NCI-H2196 (cell line): ENCODE results near the gene PDE11A.
A peak's percentile ranks its signal among the peaks of the same experiment; 100 is the strongest.
"Not testable (repeated sequence)": the region's sequence is repeated elsewhere in the genome, so short reads cannot be mapped to it uniquely, and the experiment has no call there.

Experiments
- DNase-seq: peaks from one replicate; lab custom pipeline; 2025; ENCODE audit not compliant: unreplicated experiment; lab: John Stamatoyannopoulos, UW

Gene PDE11A

GRCh38 chr2:178072383-178073301, at the start of gene PDE11A:
Gene PDE11A (minus strand): TSS chr2:178072777. CDS start chr2:178072437, 340 bp downstream.
- DNase-seq = peak; percentile 54

GRCh38 chr2:178119179-178119922, 46.8 kb upstream of the PDE11A start:
- no peak for DNase-seq

- no peak for DNase-seq
These were observed 45.1 kb upstream of the PDE11A start for GRCh38 chr2:178117725-178118124.

- DNase-seq = no peak
These were observed 42.7 kb upstream of the PDE11A start for GRCh38 chr2:178115271-178115670.

DNA sequence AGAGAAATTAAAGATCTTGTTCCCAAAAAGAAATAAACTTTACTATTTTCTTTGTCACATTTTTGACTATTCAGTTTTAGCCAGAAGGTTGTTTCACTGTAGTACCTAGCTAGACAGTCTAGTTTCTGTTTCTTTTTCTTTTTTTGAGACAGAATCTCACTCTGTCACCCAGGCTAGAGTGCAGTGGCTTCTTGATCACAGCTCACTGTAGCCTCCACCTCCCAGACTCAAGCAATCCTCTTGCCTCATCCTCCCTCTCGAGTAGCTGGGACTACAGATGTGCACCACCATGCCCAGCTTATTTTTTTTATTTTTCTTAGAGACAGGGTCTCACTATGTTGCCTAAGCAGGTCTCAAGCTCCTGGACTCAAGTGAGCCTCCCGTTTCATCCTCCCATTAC, 41.9 kb upstream of the PDE11A start:
- DNase-seq = no peak

DNA sequence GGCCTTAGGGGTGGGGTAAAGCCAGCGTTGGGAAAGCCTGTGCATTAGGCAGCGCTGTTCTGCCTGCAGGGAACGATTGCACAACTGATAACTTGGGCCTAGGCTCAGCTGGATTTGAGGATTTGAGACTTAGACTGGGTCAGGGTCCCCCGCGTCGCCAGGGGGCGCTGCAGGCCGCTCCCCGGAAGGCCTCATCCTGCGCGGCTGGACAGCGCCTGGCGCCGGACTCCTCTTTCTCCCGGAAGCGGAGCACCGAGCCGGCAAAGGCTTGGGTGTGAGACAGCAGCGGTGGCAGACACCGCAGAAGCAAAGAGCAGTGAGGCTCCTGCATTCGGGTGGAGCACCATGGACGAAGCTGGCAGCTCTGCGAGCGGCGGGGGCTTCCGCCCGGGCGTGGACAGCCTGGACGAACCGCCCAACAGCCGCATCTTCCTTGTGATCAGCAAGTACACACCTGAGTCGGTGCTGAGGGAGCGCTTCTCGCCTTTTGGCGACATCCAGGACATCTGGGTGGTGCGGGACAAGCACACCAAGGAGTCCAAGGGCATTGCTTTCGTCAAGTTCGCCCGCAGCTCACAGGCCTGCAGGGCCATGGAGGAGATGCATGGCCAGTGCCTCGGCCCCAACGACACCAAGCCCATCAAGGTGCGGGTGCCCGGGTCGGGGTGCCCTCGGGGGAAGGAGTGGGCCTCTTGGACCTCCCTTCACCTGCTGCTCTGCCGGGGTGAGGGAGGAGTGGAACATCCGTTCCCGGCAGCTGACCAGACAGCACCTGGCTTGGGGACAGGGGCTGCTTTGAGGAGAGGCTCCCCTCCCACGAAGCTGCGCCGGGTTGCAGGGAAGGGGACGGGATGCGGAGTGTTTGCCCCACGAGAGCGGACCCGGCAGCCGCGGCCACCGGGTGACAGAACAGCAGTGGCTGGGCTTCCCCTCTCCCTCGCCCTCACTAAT, 39.9 kb upstream of the PDE11A start, which contains the start of gene RBM45:
Gene RBM45, plus strand, starts transcription at position 236 of the 951 bp plus-strand sequence. Its CDS starts 110 bp downstream, at position 346.
- DNase-seq = peak; percentile 93

- no peak for DNase-seq
These were observed 39.2 kb upstream of the PDE11A start for GRCh38 chr2:178111743-178112142.

DNA sequence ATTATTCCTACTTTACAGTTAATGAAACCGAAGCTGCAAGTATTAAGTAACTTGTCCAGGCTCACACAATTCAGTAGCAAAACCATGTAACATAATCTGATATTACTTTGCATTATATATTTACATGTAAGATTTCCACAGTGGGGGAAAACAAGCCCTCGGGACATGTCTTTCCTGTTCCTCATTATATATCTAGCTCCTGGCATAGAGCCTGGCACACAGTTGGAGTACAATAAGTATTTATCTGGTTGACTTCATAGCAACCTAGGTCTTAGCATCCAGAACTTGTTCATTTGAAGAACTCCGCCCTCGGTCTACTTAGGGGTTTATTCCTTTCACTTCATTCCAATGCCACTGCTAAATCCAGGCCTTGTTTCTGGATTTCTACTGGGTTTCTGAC, 38.1 kb upstream of the PDE11A start:
- DNase-seq = no peak

DNA sequence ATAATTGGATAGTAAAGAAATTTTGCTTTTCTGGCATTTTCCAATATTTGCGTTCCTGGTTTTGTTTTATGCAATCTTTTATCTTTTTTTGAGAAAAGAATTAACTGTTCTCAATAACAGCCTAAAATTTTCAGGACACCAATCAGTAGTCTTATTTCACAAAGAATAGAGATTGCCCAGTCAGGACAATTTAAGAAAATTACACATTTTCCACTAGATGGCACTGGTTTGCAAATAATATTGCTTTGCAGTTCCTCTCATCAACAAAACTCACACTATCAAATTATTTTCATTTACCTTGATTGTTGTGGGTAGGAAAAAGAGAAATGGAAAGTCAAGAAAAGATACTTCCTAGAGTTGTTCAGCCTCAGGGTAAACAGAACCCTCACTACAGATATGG, 37.2 kb upstream of the PDE11A start:
- peak; percentile 65 for DNase-seq

DNA sequence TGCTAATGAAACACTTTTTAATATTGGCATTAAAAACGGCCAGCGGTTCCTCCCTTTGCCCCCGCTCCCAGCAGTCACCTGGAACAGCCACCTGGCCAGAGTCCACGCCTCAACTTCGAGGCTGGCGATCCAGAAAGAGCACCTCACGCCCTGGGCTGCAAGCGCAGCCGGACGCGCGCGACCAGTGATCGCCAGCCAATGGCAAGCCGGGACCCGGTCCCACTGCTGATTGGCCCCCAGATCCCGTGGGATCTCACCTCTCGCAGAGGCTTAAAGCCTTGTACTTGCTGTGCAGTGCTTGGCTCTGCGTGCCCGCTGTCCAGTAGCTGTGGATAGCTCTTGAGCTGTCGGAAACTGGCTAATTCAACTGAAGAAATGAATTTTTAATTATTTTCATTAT, 35.6 kb upstream of the PDE11A start:
- DNase-seq = no peak

GRCh38 chr2:178106053-178106452, 33.5 kb upstream of the PDE11A start:
- DNase-seq = no peak

DNA sequence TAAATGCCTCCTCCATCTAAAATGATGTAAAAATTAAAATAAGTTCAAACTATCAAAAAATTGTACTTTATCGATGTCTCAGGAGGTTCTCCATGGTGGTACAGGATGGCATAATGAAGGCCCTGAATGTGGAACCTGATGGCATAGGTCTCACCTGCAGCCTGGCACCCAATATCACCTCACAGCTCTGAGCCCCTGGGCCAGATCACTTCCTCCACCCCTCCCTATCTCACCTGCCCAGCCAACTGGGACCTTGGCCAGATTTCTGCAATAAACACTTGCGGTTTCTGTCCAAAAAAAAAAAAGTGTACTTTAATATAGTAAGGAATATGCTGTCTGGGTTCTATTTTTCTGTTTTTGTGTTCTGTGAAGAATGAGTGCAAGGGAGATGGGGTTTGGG, 33.0 kb upstream of the PDE11A start:
- no peak for DNase-seq

GRCh38 chr2:178101321-178102079, 28.9 kb upstream of the PDE11A start:
- no peak for DNase-seq

DNA sequence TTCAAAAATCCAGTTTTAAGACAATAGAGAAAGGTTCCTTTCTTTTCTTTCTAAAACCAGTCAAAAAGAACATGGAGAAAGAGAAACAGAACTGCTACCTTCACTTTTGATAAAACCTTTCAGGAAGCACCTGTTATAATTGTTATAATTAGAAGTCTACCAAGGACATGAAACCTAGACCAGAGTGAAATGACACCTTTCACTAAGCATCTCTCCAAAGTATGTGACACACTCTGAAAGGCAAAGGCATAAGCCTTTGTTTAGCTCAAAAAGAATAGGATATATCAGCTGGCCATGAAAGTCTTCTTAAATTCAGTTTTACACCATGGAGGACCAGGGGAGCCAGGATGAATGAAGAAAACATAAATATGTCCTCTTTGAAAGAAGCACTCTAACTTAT, 20.9 kb upstream of the PDE11A start:
- DNase-seq = no peak

- DNase-seq = no peak
These were observed 16.2 kb upstream of the PDE11A start for GRCh38 chr2:178088774-178089270.

DNA sequence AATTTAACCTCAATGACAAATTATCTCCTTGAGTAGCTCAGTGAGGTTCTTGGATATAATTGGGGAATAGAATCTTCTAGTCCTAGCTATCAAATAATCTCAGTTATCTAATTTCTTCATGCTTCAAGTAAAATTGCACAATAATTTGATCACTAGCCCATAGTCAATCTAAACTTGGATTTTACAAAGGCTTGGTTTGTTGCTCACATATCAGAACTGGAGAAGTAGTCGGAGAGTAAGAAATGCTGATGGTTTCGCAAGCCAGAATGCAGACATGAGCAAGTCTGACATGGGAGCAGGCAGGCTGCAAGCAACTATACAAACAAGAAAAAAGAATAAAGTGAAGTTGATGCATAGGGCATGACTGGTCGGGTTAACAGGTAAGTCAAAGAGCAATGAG, 11.7 kb upstream of the PDE11A start:
- no peak for DNase-seq

GRCh38 chr2:178082408-178083045, 9.9 kb upstream of the PDE11A start:
- no peak for DNase-seq

DNA sequence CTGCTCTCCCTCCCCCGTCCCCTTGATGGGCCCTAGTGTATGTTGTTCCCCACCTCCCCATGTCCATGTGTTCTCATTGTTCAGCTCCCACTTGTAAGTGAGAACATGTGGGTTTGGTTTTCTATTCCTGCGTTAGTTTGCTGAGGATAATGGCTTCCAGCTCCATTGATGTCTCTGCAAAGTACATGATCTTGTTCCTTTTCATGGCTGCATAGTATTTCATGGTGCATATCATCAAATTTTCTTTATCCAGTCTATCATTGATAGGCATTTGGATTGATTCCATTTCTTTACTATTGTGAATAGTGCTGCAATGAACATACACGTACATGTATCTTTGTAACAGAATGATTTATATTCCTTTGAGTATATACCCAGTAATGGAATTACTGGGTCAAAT, 6.7 kb upstream of the PDE11A start:
- not testable (repeated sequence) for DNase-seq

DNA sequence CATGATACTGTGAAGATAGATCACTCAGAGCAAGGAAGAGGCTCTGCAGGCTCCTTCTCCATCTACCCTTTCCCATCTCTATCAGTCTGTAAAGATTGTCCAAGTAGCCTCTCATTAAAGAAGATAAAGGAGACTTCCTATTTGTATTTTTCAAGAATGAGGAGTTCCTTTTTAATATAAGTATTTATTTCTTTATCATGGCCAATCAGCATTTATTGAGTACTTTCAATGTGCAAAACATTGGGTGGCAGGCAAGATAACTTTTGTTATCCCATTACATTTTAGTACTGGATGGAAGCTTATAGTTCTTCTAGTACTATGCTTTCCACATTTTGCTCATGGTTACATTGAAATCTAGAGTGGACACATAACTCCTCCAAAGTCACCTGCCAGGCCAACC, 3.6 kb upstream of the PDE11A start:
- DNase-seq = no peak

DNA sequence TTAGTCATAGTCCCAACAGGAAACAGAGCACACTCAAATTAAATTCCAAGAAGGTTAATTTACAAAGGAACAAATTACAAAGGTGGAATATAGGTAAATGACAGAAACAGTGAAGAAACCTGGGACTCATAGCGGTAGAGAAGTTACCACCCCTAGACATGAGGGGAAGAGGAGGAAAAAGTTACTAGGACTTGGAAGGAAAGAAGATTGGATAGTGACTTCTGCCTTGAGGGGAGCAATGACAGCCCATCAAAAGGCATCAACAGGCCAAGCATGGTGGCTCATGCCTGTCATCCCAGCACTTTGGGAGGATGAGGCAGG, 2.4 kb upstream of the PDE11A start:
- no peak for DNase-seq
